ENCODE data around the gene TTC29.
"Not testable (repeated sequence)": the region's sequence is repeated elsewhere in the genome, so short reads cannot be mapped to it uniquely, and the experiment has no call there.

Gene TTC29

GRCh38 chr4:146852360-146852759 lies 93.3 kb downstream of the TTC29 start:
- no peak overlapping the region for H3K27ac ChIP-seq (ENCODE audit: low read length)
- no peaks in the 10 kb centered on the region for H3K27me3 ChIP-seq (ENCODE audit: low read depth, low read length)
- H3K36me3 ChIP-seq (ENCODE audit: control insufficient read depth in 1 of 2, insufficient read depth in 2 of 2, low read length in 2 of 2): no peaks in the 10 kb centered on the region
- H3K9me3 ChIP-seq (ENCODE audit: control insufficient read depth in 1 of 2, low read length in 2 of 2): no peaks in the 10 kb centered on the region
- no peaks in the 10 kb centered on the region for H3K4me1 ChIP-seq (ENCODE audit: control insufficient read depth in 1 of 2, insufficient read depth in 2 of 2, low read length in 2 of 2)
- H3K4me3 ChIP-seq (ENCODE audit: low read depth in 1 of 2, low read length in 2 of 2): no peak overlapping the region

- no peaks in the 10 kb centered on the region for H3K36me3 ChIP-seq (ENCODE audit: control insufficient read depth in 1 of 2, insufficient read depth in 2 of 2, low read length in 2 of 2)
- H3K9me3 ChIP-seq (ENCODE audit: control insufficient read depth in 1 of 2, low read length in 2 of 2): no peaks in the 10 kb centered on the region
- H3K27me3 ChIP-seq (ENCODE audit: low read depth, low read length): no peaks in the 10 kb centered on the region
- H3K27ac ChIP-seq (ENCODE audit: low read length): no peak overlapping the region
- no peaks in the 10 kb centered on the region for H3K4me1 ChIP-seq (ENCODE audit: control insufficient read depth in 1 of 2, insufficient read depth in 2 of 2, low read length in 2 of 2)
- H3K4me3 ChIP-seq (ENCODE audit: low read depth in 1 of 2, low read length in 2 of 2): no peak overlapping the region
These were observed 98.3 kb downstream of the TTC29 start for GRCh38 chr4:146847345-146847744.

- no peaks in the 10 kb centered on the region for H3K27me3 ChIP-seq (ENCODE audit: low read depth, low read length)
- H3K27ac ChIP-seq (ENCODE audit: low read length): no peak overlapping the region
- H3K9me3 ChIP-seq (ENCODE audit: control insufficient read depth in 1 of 2, low read length in 2 of 2): no peaks in the 10 kb centered on the region
- no peak overlapping the region for H3K4me3 ChIP-seq (ENCODE audit: low read depth in 1 of 2, low read length in 2 of 2)
- no peaks in the 10 kb centered on the region for H3K36me3 ChIP-seq (ENCODE audit: control insufficient read depth in 1 of 2, insufficient read depth in 2 of 2, low read length in 2 of 2)
- H3K4me1 ChIP-seq (ENCODE audit: control insufficient read depth in 1 of 2, insufficient read depth in 2 of 2, low read length in 2 of 2): no peaks in the 10 kb centered on the region
These were observed 98.8 kb downstream of the TTC29 start for GRCh38 chr4:146846882-146847281.

GRCh38 chr4:146844761-146845160 lies 100.9 kb downstream of the TTC29 start:
- H3K36me3 ChIP-seq (ENCODE audit: control insufficient read depth in 1 of 2, insufficient read depth in 2 of 2, low read length in 2 of 2): no peaks in the 10 kb centered on the region
- no peak overlapping the region for H3K4me3 ChIP-seq (ENCODE audit: low read depth in 1 of 2, low read length in 2 of 2)
- H3K4me1 ChIP-seq (ENCODE audit: control insufficient read depth in 1 of 2, insufficient read depth in 2 of 2, low read length in 2 of 2): no peaks in the 10 kb centered on the region
- H3K27me3 ChIP-seq (ENCODE audit: low read depth, low read length): no peaks in the 10 kb centered on the region
- no peaks in the 10 kb centered on the region for H3K9me3 ChIP-seq (ENCODE audit: control insufficient read depth in 1 of 2, low read length in 2 of 2)
- no peak overlapping the region for H3K27ac ChIP-seq (ENCODE audit: low read length)

- Histone ChIP-seq H3K4me3 (ENCODE audit: low read depth in 1 of 2, low read length in 2 of 2) (no peak overlapping the region), H3K27me3 (ENCODE audit: low read depth, low read length) (no peaks in the 10 kb centered on the region), H3K9me3 (ENCODE audit: control insufficient read depth in 1 of 2, low read length in 2 of 2) (no peaks in the 10 kb centered on the region), H3K27ac (ENCODE audit: low read length) (no peak overlapping the region), H3K36me3 (ENCODE audit: control insufficient read depth in 1 of 2, insufficient read depth in 2 of 2, low read length in 2 of 2) (no peaks in the 10 kb centered on the region), H3K4me1 (ENCODE audit: control insufficient read depth in 1 of 2, insufficient read depth in 2 of 2, low read length in 2 of 2) (no peaks in the 10 kb centered on the region)
These were observed 102.8 kb downstream of the TTC29 start for GRCh38 chr4:146842876-146843275.

- Histone ChIP-seq H3K27me3 (ENCODE audit: low read depth, low read length) (no peaks in the 10 kb centered on the region), H3K4me3 (ENCODE audit: low read depth in 1 of 2, low read length in 2 of 2) (no peak overlapping the region), H3K4me1 (ENCODE audit: control insufficient read depth in 1 of 2, insufficient read depth in 2 of 2, low read length in 2 of 2) (no peaks in the 10 kb centered on the region), H3K36me3 (ENCODE audit: control insufficient read depth in 1 of 2, insufficient read depth in 2 of 2, low read length in 2 of 2) (no peaks in the 10 kb centered on the region), H3K27ac (ENCODE audit: low read length) (no peak overlapping the region), H3K9me3 (ENCODE audit: control insufficient read depth in 1 of 2, low read length in 2 of 2) (no peaks in the 10 kb centered on the region)
These were observed 104.9 kb downstream of the TTC29 start for GRCh38 chr4:146840731-146841130.

- no peaks in the 10 kb centered on the region for H3K9me3 ChIP-seq (ENCODE audit: control insufficient read depth in 1 of 2, low read length in 2 of 2)
- no peaks in the 10 kb centered on the region for H3K4me1 ChIP-seq (ENCODE audit: control insufficient read depth in 1 of 2, insufficient read depth in 2 of 2, low read length in 2 of 2)
- no peaks in the 10 kb centered on the region for H3K36me3 ChIP-seq (ENCODE audit: control insufficient read depth in 1 of 2, insufficient read depth in 2 of 2, low read length in 2 of 2)
- H3K27ac ChIP-seq (ENCODE audit: low read length): no peak overlapping the region
- no peak overlapping the region for H3K4me3 ChIP-seq (ENCODE audit: low read depth in 1 of 2, low read length in 2 of 2)
- H3K27me3 ChIP-seq (ENCODE audit: low read depth, low read length): no peaks in the 10 kb centered on the region
These were observed 110.6 kb downstream of the TTC29 start for GRCh38 chr4:146835096-146835495.

- Histone ChIP-seq H3K36me3 (ENCODE audit: control insufficient read depth in 1 of 2, insufficient read depth in 2 of 2, low read length in 2 of 2) (no peaks in the 10 kb centered on the region), H3K4me3 (ENCODE audit: low read depth in 1 of 2, low read length in 2 of 2) (no peak overlapping the region), H3K9me3 (ENCODE audit: control insufficient read depth in 1 of 2, low read length in 2 of 2) (no peaks in the 10 kb centered on the region), H3K27me3 (ENCODE audit: low read depth, low read length) (no peaks in the 10 kb centered on the region), H3K27ac (ENCODE audit: low read length) (no peak overlapping the region), H3K4me1 (ENCODE audit: control insufficient read depth in 1 of 2, insufficient read depth in 2 of 2, low read length in 2 of 2) (no peaks in the 10 kb centered on the region)
These were observed 111.2 kb downstream of the TTC29 start for GRCh38 chr4:146834263-146835034.

GRCh38 chr4:146833530-146833929 lies 112.1 kb downstream of the TTC29 start:
- H3K4me3 ChIP-seq (ENCODE audit: low read depth in 1 of 2, low read length in 2 of 2): no peak overlapping the region
- H3K36me3 ChIP-seq (ENCODE audit: control insufficient read depth in 1 of 2, insufficient read depth in 2 of 2, low read length in 2 of 2): no peaks in the 10 kb centered on the region
- no peaks in the 10 kb centered on the region for H3K4me1 ChIP-seq (ENCODE audit: control insufficient read depth in 1 of 2, insufficient read depth in 2 of 2, low read length in 2 of 2)
- no peaks in the 10 kb centered on the region for H3K9me3 ChIP-seq (ENCODE audit: control insufficient read depth in 1 of 2, low read length in 2 of 2)
- no peak overlapping the region for H3K27ac ChIP-seq (ENCODE audit: low read length)
- H3K27me3 ChIP-seq (ENCODE audit: low read depth, low read length): no peaks in the 10 kb centered on the region

- not testable (repeated sequence) for H3K4me1 ChIP-seq (ENCODE audit: control insufficient read depth in 1 of 2, insufficient read depth in 2 of 2, low read length in 2 of 2); H3K36me3 ChIP-seq (ENCODE audit: control insufficient read depth in 1 of 2, insufficient read depth in 2 of 2, low read length in 2 of 2); H3K4me3 ChIP-seq (ENCODE audit: low read depth in 1 of 2, low read length in 2 of 2); H3K9me3 ChIP-seq (ENCODE audit: control insufficient read depth in 1 of 2, low read length in 2 of 2); H3K27me3 ChIP-seq (ENCODE audit: low read depth, low read length); H3K27ac ChIP-seq (ENCODE audit: low read length)
These were observed 122.7 kb downstream of the TTC29 start for GRCh38 chr4:146822980-146823379.

- no peaks in the 10 kb centered on the region for H3K4me1 ChIP-seq (ENCODE audit: control insufficient read depth in 1 of 2, insufficient read depth in 2 of 2, low read length in 2 of 2)
- H3K27me3 ChIP-seq (ENCODE audit: low read depth, low read length): no peaks in the 10 kb centered on the region
- no peak overlapping the region for H3K27ac ChIP-seq (ENCODE audit: low read length)
- no peak overlapping the region for H3K4me3 ChIP-seq (ENCODE audit: low read depth in 1 of 2, low read length in 2 of 2)
- H3K9me3 ChIP-seq (ENCODE audit: control insufficient read depth in 1 of 2, low read length in 2 of 2): no peaks in the 10 kb centered on the region
- H3K36me3 ChIP-seq (ENCODE audit: control insufficient read depth in 1 of 2, insufficient read depth in 2 of 2, low read length in 2 of 2): no peaks in the 10 kb centered on the region
These were observed 130.9 kb downstream of the TTC29 start for GRCh38 chr4:146814750-146815149.

- H3K36me3 ChIP-seq (ENCODE audit: control insufficient read depth in 1 of 2, insufficient read depth in 2 of 2, low read length in 2 of 2): no peaks in the 10 kb centered on the region
- no peak overlapping the region for H3K27ac ChIP-seq (ENCODE audit: low read length)
- no peaks in the 10 kb centered on the region for H3K4me1 ChIP-seq (ENCODE audit: control insufficient read depth in 1 of 2, insufficient read depth in 2 of 2, low read length in 2 of 2)
- no peaks in the 10 kb centered on the region for H3K9me3 ChIP-seq (ENCODE audit: control insufficient read depth in 1 of 2, low read length in 2 of 2)
- no peak overlapping the region for H3K4me3 ChIP-seq (ENCODE audit: low read depth in 1 of 2, low read length in 2 of 2)
- H3K27me3 ChIP-seq (ENCODE audit: low read depth, low read length): no peaks in the 10 kb centered on the region
These were observed 150.0 kb downstream of the TTC29 start for GRCh38 chr4:146795711-146796110.

Data from muscle layer of duodenum (tissue), 2 donors.